HepG2 (cell line): ENCODE data around the gene VWCE. TPM values are rescaled to one million over a fixed set of nuclear protein-coding genes. Genes with fewer than 3 reads are reported as not detected.

ENCODE experiments used
- ATAD3A ChIP-seq: sonication (generic); formaldehyde crosslinking; IDR thresholded peaks from 2 replicates; pipeline ENCODE4 v1.4.0; 2020; ENCODE audit warnings: missing genetic modification reagents
- CAMTA2 ChIP-seq: sonication (generic); formaldehyde crosslinking; IDR thresholded peaks from 2 replicates; pipeline ENCODE4 v1.4.0; 2020; ENCODE audit warnings: mild to moderate bottlenecking, missing genetic modification reagents, borderline replicate concordance
- DMAP1 ChIP-seq: IDR thresholded peaks from 2 replicates; pipeline ENCODE4 v1.6.1; 2016
- FOXK1 ChIP-seq: sonication (generic); formaldehyde crosslinking; IDR thresholded peaks from 2 replicates; pipeline ENCODE4 v1.4.0; 2020; ENCODE audit warnings: low read depth, missing genetic modification reagents, borderline replicate concordance
- FOXK2 ChIP-seq: fragments of 450-650 bp; IDR thresholded peaks from 2 replicates; pipeline ENCODE4 v1.6.1; 2016
- HMGA1 ChIP-seq: sonication (generic); formaldehyde crosslinking; conservative IDR thresholded peaks from 2 replicates; pipeline ENCODE4 v1.4.0; 2020; ENCODE audit warnings: missing genetic modification reagents
- HNF4A ChIP-seq: sonication (generic); formaldehyde crosslinking; IDR thresholded peaks from 2 replicates; pipeline ENCODE4 v1.4.0; 2020; ENCODE audit warnings: missing genetic modification reagents
- KAT7 ChIP-seq: IDR thresholded peaks from 2 replicates; pipeline ENCODE4 v1.6.1; 2018; ENCODE audit warnings: borderline replicate concordance, missing compliant biosample characterization
- LRRFIP1 ChIP-seq: sonication (generic); formaldehyde crosslinking; conservative IDR thresholded peaks from 2 replicates; pipeline ENCODE4 v1.4.0; 2020; ENCODE audit warnings: missing genetic modification reagents
- MYPOP ChIP-seq: sonication (generic); formaldehyde crosslinking; IDR thresholded peaks from 2 replicates; pipeline ENCODE4 v1.8.1; 2023; ENCODE audit warnings: mild to moderate bottlenecking, moderate library complexity, missing genetic modification reagents
- NPAS2 ChIP-seq: sonication (generic); formaldehyde crosslinking; IDR thresholded peaks from 2 replicates; pipeline ENCODE4 v1.8.0; 2022; ENCODE audit warnings: mild to moderate bottlenecking, missing genetic modification reagents, borderline replicate concordance
- NRL ChIP-seq: sonication (generic); formaldehyde crosslinking; IDR thresholded peaks from 2 replicates; pipeline ENCODE4 v1.5.0; 2020; ENCODE audit warnings: missing genetic modification reagents, mild to moderate bottlenecking, moderate library complexity, borderline replicate concordance
- POLR2AphosphoS5 ChIP-seq: IDR thresholded peaks from 2 replicates; pipeline ENCODE4 v1.6.1; 2012; ENCODE audit warnings: low read depth, low read length
- SMC3 ChIP-seq: IDR thresholded peaks from 2 replicates; pipeline ENCODE4 v1.6.1; 2011; ENCODE audit warnings: low read length, improper control_type of control experiment
- SRSF1 ChIP-seq: fragments of 200-400 bp; formaldehyde crosslinking; optimal IDR thresholded peaks from 2 replicates; pipeline ENCODE3; 2017; ENCODE audit warnings: mild to moderate bottlenecking, low read depth, low read length, moderate library complexity
- TCF12 ChIP-seq, 2 experiments: fragments of 450-650 bp in 1 of 2; sonication (generic) in 1 of 2; formaldehyde crosslinking in 1 of 2; IDR thresholded peaks; 2 replicates each; pipeline versions ENCODE4 v1.6.1 to v1.8.0; 2017 to 2022; ENCODE audit warnings: antibody characterized with exemption in 1 of 2, mild to moderate bottlenecking in 1 of 2, missing genetic modification reagents in 1 of 2, moderate library complexity in 1 of 2
- TEF ChIP-seq: sonication (generic); formaldehyde crosslinking; IDR thresholded peaks from 2 replicates; pipeline ENCODE4 v1.5.0; 2020; ENCODE audit warnings: missing genetic modification reagents
- ZNF274 ChIP-seq: sonication (generic); formaldehyde crosslinking; IDR thresholded peaks from 2 replicates; pipeline ENCODE4 v1.5.1; 2020; ENCODE audit warnings: mild to moderate bottlenecking, missing genetic modification reagents
- ZNF326 ChIP-seq: sonication (generic); formaldehyde crosslinking; IDR thresholded peaks from 2 replicates; pipeline ENCODE4 v1.4.0; 2020; ENCODE audit warnings: missing genetic modification reagents, borderline replicate concordance
- ZNF34 ChIP-seq: sonication (generic); formaldehyde crosslinking; IDR thresholded peaks from 2 replicates; pipeline ENCODE4 v1.4.0; 2020; ENCODE audit warnings: mild to moderate bottlenecking, missing genetic modification reagents, borderline replicate concordance
- ZNF670 ChIP-seq: sonication (generic); formaldehyde crosslinking; IDR thresholded peaks from 2 replicates; pipeline ENCODE4 v1.8.0; 2022; ENCODE audit warnings: mild to moderate bottlenecking, missing genetic modification reagents, borderline replicate concordance
- ZNF773 ChIP-seq: sonication (generic); formaldehyde crosslinking; IDR thresholded peaks from 2 replicates; pipeline ENCODE4 v1.4.0; 2020; ENCODE audit warnings: missing genetic modification reagents, borderline replicate concordance
- ZNF878 ChIP-seq: sonication (generic); formaldehyde crosslinking; IDR thresholded peaks from 2 replicates; pipeline ENCODE4 v1.8.1; 2023; ENCODE audit warnings: mild to moderate bottlenecking, missing genetic modification reagents, moderate library complexity
- ZSCAN30 ChIP-seq: sonication (generic); formaldehyde crosslinking; IDR thresholded peaks from 2 replicates; pipeline ENCODE4 v1.5.0; 2020; ENCODE audit warnings: mild to moderate bottlenecking, missing genetic modification reagents
- polyA plus RNA-seq, 8 experiments: library from polyadenylated mRNA; depleted of rRNA in 3 of 8; stranded (reverse) in 7 of 8; unstranded in 1 of 8; fragments of >200 nt; fragmentation: Illumina TruSeq in 4 of 8; extraction: Trizol in 4 of 8; gene quantifications; 2 replicates each; pipeline versions ENCODE4 v1.2.1 to v1.2.3, GENCODE V29; 2011 to 2016; ENCODE audit warnings: low read depth in 4 of 8, missing spikeins in 1 of 8, mixed read lengths in 1 of 8; ENCODE audit not compliant: insufficient read depth in 1 of 8
- total RNA-seq, 5 experiments: library from RNA; depleted of rRNA; stranded (reverse); fragments of >200 nt; fragmentation: Illumina TruSeq; extraction: Trizol; gene quantifications; 2 replicates each; pipeline ENCODE4 v1.2.3, GENCODE V29; 2016; ENCODE audit warnings: low read depth in 1 of 5

Gene VWCE
- total and polyA plus RNA-seq, 2 of the 13 experiments (the other 11 are each of a cell fraction or from before 2014, with no cell fraction given): 27.6 to 58.3 TPM

GRCh38 chr11:61336171-61336935, 41.2 kb upstream of the VWCE start (continued):
- no peak for TF ChIP-seq HMGA1 (CRISPR knock-in tag)
- no peak for TF ChIP-seq ZNF274 (CRISPR knock-in tag)
- no peak for TF ChIP-seq MYPOP (CRISPR knock-in tag)
- no peak for TF ChIP-seq HNF4A (CRISPR knock-in tag)
- no peak for TF ChIP-seq CAMTA2
- TF ChIP-seq SRSF1: no peak
- peak; percentile 48; the same call in 1 of the 2 replicates for TF ChIP-seq DMAP1 (CRISPR knock-in tag)
- TF ChIP-seq NRL (CRISPR knock-in tag): no peak
- TF ChIP-seq ZNF878 (CRISPR knock-in tag): no peak
- no peak; the same call in 1 of the 2 replicates for TF ChIP-seq FOXK1 (CRISPR knock-in tag)
- TF ChIP-seq LRRFIP1 (CRISPR knock-in tag): no peak
- no peak for TF ChIP-seq ZNF670
- no peak for TF ChIP-seq ZNF326 (CRISPR knock-in tag)
- no peak for TF ChIP-seq NPAS2
- no peak for TF ChIP-seq ZNF34
- TF ChIP-seq TEF (CRISPR knock-in tag): no peak
- TF ChIP-seq ATAD3A: no peak
- peak; percentile 55; the same call in 1 of the 2 replicates for TF ChIP-seq KAT7 (CRISPR knock-in tag)
- no peak for TF ChIP-seq ZSCAN30 (CRISPR knock-in tag)
- no peak for TF ChIP-seq ZNF773
- TF ChIP-seq SMC3: peak; percentile 77
- TF ChIP-seq FOXK2: no peak
- no peak for TF ChIP-seq POLR2AphosphoS5
- TF ChIP-seq TCF12 (IDR thresholded peaks at IDR 0.05): no peak
- TF ChIP-seq TCF12 (CRISPR knock-in tag; IDR thresholded peaks at IDR 0.05): no peak
